CMK (cell line): ENCODE data around the gene SLC25A31.

Experiments
- DNase-seq: peaks from one replicate; pipeline ENCODE4 v3.0.0-alpha.2; 2010; ENCODE audit warnings: low read depth

SLC25A31 gene

DNA sequence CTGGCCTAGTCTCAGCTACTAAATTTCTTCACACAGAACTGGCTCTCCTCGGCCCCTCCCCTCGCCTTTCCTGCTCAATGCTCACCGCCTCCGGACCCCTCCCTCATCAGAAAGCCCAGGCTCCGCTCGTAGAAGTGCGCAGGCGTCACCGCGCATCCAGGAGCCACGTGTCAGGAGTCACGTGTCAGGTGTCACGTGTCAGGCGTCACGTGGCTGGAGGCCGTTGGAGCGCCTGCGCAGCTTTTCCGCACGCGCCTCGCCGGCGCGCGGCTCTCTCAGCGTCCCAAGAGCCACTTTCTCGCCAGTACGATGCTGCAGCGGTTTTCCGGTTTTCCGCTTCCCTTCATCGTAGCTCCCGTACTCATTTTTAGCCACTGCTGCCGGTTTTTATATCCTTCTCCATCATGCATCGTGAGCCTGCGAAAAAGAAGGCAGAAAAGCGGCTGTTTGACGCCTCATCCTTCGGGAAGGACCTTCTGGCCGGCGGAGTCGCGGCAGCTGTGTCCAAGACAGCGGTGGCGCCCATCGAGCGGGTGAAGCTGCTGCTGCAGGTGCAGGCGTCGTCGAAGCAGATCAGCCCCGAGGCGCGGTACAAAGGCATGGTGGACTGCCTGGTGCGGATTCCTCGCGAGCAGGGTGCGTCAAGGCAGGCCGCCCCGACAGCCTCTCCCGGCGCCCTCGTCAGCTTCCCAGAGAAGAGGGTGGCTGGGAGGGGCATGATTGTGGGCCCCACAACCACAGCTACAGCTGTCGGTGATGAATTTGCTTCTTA lies at the start of gene SLC25A31:
Gene SLC25A31, plus strand, starts transcription at position 259 of the 772 bp plus-strand sequence. Its CDS starts 146 bp downstream, at position 405.
- DNase-seq: no peak

DNA sequence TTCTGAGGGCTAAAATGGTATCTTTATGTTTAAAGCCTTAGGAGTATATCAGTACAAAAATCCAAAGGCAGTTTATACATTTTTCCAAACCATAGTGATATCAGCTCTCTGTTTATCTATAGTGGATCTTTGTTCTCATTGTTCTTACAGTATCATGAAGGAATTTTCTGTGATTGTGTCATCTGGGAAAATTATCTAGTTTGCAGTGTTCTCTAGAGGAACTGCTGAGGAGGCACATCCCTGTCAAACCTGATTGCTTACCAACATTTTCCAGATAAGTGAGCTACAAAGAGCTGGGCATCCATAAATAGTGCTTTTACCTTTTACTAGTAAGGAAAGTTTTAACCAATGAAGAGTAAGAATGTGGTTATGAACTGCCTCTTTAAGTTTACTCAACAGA lies 44.9 kb upstream of the SLC25A31 start:
- DNase-seq: no peak

GRCh38 chr4:127686658-127687057 lies 43.5 kb upstream of the SLC25A31 start:
- no peak for DNase-seq

DNA sequence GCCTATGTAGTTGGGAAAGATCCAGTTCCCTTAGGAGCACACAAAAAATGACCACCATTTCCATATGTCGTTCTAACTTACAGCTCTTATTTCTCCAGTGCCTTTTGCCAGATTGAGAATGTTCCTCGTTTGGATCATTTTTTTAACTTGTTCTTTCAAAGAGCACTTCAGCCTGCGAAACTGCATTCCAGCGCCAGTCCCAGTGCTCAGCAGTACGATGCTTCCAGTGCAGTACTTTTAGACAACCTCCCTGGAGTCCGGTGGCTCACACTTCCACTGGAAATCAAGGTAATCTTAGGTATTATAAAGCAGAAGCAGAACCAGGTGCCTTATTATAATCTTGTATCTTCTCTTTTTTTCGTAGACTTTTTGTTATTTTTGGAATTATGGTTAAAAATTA lies 42.6 kb upstream of the SLC25A31 start:
- no peak for DNase-seq

DNA sequence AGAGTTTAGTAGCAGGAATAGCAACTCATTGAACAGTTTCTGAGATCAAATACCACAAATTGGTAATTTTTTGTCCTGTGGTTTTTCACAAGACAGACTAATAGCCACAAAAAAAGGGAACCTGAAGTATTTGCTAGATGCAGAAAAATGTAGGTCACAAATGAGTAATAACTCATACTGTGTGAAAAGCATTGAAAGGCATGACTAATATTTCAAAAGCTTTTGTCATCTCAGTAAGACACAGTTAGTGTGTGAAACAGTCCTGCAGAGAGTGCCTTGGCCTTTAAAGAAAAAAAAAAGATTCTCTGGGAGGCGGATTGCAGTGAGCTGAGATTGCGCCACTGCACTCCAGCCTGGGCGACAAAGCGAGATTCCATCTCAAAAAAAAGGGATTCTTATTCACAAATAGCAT lies 31.4 kb upstream of the SLC25A31 start:
- DNase-seq: no peak

- DNase-seq: no peak
These were observed 21.2 kb upstream of the SLC25A31 start for GRCh38 chr4:127708985-127709384.

- no peak for DNase-seq
These were observed 20.7 kb upstream of the SLC25A31 start for GRCh38 chr4:127709456-127709855.

DNA sequence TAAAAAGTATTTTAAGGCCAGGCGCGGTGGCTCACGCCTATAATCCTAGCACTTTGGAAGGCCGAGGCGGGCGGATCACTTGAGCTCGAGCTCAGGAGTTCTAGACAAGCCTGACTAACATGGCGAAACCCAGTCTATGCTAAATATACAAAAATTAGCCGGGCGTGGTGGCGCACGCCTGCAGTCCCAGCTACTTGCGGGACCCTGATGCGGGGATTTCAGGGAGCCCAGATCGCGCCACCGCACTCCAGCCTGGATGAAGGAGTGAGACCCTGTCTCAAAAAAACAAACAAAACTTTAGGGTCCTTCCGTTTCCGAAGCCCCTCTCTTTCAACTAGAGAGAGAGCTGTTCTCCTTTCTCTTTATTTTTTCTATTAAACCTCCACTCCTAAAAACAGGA lies 1.2 kb downstream of the SLC25A31 start:
- DNase-seq: no peak

DNA sequence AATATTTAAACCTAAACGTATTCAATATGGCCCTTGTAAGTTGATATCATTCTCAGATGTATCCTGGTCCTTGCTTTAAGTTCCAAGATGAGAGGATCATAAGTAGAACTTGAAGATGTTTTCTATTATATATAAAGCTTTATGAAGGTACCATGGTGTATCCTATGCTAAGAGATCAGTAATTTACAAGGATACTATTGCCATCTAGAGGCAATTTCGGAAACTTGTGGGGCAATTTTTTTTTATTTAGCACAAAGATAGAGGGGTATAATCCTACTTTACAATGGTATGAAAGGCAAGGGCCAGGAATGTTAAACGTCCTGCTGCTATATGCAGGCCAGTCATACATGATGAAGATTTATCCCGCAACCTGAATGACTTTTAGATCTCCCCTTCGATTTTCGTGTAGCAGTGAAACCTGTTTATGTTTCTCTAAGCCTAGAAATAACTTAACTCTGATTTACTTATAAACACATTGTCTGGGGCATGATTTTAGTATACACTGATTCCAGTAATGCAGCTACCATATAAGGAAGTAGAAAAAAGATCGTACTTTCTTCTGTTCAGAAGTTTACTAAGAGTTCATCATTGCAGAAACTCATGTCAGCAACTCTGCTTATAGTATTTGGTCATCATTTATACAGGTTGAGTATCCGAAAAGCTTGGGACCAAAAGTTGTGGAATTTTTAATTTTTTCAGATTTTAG lies 2.6 kb downstream of the SLC25A31 start:
- no peak for DNase-seq

DNA sequence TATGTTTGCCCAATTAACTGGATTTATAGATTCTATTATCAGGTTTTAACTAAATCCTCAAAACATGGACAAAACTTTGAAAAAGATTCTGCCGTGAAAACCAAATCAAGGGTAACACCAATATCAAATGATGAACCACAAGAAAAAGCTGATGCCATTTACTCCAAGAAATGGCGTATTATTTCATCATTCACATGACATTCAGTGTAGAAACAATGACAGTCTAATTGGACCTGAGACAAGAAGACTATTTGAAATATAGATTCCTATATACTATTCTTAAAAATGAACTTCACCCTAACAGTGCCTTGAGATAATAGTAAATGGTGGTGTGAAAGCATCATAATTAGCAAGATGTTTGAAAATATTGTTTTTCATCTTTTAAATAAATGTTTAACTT lies 4.8 kb downstream of the SLC25A31 start:
- DNase-seq: no peak

DNA sequence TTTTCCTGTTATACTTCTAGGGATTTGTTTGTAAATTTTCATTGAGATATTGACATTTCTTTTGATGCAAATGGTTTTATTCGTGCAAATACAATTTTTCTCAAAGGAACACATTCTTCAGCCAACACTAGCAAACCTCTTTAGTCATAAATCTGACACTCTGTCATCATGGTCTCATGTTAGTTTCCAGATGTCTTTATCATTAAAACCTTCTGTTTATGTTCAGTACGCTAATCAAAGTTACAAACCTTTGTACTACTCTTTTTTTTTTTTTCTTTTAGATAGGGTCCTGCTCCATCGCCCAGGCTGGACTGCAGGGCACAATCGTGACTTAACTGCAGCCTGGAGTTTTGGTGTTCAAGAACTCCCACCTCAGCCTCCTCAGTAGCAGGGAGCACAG lies 7.1 kb downstream of the SLC25A31 start:
- no peak for DNase-seq

GRCh38 chr4:127741247-127741646 lies 11.0 kb downstream of the SLC25A31 start:
- no peak for DNase-seq

- DNase-seq: no peak
These were observed 17.7 kb downstream of the SLC25A31 start for GRCh38 chr4:127747883-127748282.

DNA sequence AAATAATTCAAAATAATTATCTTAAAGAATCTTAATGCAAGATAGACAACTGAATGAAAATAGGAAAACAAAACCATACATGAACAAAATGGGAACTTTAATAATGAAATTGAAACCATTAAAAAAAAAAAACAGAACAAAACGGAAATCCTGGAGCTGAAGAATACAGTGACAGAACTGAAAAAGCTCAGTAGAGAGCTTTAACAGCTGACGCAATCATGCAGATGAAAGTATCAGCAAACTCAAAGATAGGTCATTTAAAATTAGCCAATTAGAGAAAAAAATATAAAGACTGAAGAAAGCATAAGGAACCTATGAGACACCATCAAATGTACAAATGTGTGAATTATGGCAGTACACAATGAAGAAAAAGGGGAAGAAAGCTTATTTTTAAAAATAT lies 18.8 kb downstream of the SLC25A31 start:
- no peak for DNase-seq

DNA sequence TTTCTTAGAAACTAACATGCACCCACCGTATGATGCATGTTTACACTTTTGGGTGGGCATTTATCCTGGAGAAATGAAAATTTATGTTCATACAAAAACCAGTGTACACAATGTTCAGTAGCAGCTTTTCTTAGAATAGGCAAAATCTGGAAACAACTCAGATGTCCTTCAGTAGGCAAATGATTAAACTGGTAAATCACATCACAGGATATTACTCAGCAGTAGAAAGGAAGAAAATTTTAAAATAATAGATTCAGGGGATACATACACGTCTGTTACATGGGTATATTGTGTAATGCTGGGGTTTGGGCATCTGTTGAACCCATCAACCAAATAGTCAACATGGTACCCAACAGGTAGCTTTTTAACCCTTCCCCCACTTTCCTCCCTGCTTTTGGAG lies 26.7 kb downstream of the SLC25A31 start:
- no peak for DNase-seq

GRCh38 chr4:127759228-127759820 lies 29.1 kb downstream of the SLC25A31 start:
- no peak for DNase-seq

- no peak for DNase-seq
These were observed 29.7 kb downstream of the SLC25A31 start for GRCh38 chr4:127759893-127760292.

- DNase-seq: no peak
These were observed 41.5 kb downstream of the SLC25A31 start for GRCh38 chr4:127771535-127772275.

- no peak for DNase-seq
These were observed 42.8 kb downstream of the SLC25A31 start for GRCh38 chr4:127772769-127773671.

- no peak for DNase-seq
These were observed 45.6 kb downstream of the SLC25A31 start for GRCh38 chr4:127775843-127776242.

DNA sequence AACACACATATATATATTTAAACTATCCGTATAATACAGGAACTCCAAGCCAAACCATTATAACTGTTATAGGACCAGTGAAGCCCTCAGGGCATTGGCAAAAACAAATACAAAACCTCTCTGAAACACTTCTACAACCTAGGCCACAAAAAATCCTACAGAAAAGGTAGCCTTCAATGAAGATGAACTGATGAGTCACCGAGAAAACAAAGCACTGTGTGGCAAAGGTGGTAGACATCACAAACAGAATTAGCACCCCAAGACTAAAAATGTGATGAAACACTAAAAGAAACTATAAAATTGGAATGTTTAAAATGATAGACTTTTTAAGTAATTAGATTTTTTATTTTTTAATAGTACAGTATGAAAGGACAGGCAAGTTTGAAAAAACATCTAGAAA lies 46.4 kb downstream of the SLC25A31 start:
- no peak for DNase-seq
